Myocyte (in vitro differentiated cells): ENCODE results near the gene APBB1. TPM values are rescaled to one million over a fixed set of nuclear protein-coding genes. Genes with fewer than 3 reads are reported as not detected.
"Not testable (repeated sequence)": the region's sequence is repeated elsewhere in the genome, so short reads cannot be mapped to it uniquely, and the experiment has no call there.

Experiments used
- DNase-seq: peaks from one replicate; pipeline ENCODE4 v3.0.0-alpha.2; 2012; ENCODE audit warnings: low read depth
- total RNA-seq: library from RNA; depleted of rRNA; stranded (reverse); fragments of >200 nt; gene quantifications from 2 replicates; pipeline ENCODE4 v1.2.3, GENCODE V29; 2014

Gene APBB1
- total RNA-seq, 1 donor from 2014 or later: 16.4 TPM

DNA sequence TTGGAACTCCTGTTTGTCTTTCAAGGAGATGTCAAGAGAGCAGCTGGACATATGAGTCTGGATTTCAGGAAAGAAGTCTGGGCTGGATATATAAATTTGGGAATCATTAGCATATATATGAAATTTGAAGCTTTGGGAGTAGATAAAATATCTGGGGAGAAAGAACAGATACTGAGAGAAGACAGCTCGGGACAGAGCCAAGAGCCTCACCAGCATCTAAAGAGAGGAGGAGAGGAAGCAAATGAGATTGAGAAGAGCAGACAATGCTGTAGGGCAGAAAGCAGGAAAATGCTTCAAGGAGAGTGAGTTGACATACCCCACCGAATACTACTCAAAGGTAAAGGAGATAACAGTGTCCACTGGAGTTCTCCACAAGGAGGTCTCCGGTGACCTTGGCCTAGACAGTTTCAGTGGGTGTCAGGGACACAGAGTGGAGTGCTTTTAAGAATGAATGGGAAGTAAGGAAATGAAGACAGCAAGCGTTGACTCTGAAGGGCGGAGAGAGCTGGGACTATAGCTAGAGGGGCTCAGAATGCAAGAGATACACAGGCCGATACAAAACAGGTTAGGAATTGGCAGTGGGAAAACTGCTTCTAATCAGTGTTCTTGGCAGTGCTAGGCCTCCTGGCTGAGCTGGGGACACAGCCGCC is 862 bp downstream of the APBB1 start:
- DNase-seq: no peak

DNA sequence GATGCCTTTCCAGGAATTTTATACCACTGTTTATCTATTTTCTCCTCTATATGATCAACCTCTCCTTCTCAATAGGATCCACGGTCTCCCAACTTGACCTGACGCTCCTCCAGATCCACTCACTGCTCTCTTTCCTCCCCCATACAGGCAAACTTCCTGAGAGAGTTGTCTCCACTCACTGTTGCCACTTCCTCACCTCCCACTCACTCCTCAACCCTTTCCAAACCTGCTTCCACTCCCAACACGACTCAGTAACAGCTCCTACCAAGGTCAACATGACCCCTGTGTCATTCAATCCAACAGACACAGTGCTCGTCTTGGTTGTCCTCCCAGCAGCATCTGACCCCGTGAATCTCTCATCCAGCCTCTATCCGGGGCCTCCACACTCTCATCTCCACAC is 3.1 kb downstream of the APBB1 start:
- no peak for DNase-seq

DNA sequence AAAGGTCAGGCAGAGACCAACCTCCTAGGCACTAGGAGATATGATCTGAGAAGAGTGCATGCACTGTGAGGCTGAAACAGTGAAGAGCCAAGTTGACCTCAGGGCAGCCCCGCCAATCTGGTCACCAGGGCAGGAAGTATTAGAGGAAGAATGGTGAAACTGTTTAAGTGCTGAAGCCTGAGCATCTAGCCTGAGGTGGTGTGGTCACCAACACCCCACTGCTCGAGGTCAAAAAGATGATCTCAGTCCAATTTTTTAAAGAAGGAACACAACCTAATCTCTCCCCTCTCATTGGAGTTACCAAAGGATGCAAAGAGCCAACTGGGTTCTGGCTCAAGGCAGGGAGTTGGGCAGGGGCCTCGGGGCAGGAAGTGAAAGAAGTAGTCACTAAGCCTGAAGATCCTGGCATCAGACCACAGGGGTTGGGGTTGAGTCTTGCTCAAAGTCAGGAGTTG is 4.0 kb downstream of the APBB1 start:
- DNase-seq: no peak

DNA sequence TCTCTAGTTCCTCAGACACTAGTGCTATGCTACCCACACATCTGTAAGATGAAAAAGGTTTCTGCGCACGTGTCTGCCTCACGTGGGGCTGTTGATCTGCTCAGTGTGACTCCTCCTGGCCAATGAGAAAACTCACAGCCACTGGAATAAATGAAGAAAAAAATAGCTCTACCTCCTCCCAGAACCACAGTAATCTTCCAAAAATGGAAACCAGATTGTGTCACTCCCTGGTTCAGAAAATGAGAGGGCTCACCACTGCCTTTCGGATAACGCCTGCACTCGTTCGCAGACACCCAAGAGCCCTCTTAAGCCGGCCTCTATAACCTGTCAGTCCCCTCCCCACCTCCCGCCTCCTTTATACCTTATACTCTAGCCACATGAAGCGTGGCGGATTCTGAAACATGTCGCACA is 5.1 kb downstream of the APBB1 start:
- DNase-seq: no peak

DNA sequence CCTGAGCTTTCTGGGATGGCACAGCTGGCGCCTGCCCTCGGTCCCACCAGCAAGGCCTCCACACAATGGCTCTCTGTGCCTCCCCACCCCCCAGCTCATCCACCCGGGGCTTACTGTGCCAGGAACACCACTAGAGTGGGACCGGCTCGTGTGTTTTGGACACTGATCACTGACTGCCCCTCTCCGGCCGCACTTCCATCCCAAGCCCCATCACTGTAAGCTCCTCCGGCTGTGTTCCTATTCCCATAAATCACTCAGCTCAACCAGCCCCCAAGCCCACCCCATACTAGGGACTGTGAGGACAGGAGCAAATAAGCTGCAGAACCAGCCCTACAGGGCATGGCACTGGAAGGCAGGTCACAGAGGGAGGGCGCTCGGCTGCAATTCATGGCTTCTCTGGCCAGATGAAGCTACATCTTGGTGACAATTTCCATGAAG is 7.3 kb downstream of the APBB1 start:
- DNase-seq: no peak

DNA sequence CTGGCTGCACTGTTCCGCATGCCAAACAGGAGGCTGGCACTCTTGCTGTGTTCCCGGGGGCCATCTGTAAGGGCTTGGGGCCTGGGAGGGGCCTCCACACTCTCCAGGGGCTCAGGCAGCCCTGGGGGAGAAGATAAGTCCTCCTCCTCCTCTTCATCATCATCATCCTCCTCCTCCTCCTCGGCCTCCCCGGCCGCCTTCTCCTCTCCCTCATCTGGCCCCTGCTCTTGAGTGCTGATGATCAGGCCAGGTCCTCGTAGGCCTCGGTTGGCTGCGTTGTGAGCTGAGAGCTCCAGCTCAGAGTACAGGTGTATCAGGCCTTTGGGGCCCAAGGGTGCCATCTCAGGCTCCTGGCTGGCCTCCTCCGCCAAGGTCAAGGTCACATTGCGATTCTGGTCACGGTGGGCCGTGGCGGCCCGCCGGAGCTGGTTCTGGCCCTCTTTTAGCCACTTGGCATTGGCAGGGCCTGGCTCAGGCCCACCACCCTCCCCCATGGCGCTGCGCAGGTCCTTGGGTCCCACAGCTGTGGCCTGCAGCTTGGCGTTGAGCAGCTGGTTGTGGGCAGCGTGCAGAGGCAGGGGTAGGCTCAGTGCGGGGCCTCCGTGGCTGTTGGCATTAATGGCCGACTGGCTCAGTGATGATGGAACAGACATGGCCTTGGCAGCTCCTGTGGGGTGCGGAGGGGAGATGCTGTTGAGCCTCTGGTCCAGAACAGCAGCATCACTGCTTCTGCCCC is 8.0 kb downstream of the APBB1 start:
- no peak for DNase-seq

DNA sequence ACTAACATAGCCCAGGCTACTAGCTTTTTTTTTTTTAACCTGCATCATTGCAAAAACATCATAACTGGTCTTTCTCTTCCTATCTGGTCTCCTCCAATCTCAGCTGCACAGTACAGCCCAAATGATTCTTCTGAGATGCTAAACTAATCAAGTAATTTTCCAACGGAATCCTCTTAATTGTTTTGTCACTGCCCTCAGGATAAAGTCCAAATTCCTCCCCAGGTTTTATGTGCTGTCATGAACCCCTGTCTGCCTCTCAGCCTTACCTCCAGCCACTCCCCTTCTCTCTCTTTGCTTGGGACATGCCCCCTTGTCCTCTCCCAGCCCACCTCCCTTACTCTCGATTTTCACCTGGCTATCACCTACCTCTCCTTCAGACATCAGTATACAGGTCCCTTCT is 12.5 kb downstream of the APBB1 start:
- no peak for DNase-seq

DNA sequence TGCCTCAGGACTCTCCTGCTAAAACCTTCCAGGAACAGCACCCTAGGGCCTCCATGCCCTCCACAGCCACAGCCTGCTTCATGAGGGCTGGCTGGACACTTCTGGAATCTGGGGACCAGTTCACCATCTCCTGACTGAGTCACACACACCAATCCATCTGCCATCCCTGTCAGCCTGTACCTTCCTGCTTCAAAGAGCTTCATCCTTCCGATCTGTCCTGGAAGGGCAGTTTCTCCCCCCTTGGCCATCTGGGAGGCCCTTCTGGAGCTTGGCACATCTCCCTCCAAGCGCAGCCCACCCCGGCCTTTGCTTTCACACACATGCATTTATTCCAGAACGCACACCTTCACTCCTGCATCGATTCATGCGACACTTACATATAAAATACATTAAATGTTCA is 13.0 kb downstream of the APBB1 start:
- DNase-seq: no peak

DNA sequence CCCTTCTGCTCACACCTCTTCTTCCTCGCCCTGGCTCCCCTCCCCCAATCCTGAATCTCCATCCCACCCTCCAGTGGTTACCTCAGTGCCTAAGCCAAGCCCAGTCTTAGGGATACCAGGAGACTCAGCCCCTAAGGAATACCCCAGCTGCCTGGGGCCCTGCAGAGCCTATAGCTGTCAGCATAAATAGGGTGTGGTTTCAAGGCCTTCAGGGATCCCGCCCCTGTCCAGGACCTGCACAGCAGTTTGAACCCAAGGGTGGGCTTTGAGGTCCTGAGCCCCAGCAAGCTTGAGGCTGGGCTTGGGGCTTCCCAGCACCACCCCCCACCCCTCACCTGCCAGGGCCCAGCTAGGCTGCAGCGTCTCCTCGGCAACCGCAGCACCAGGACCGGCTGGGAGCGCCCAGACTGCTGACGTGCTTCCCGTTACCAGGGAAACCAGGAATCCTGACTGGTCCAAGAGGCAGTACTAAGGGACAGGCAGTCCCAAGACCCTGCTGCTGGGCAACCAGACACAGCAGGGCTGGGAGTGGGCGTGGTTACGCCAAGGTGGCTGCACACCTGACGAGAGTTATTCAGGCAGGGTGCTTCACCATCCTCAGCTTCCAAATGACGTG is 13.7 kb downstream of the APBB1 start:
- no peak for DNase-seq

DNA sequence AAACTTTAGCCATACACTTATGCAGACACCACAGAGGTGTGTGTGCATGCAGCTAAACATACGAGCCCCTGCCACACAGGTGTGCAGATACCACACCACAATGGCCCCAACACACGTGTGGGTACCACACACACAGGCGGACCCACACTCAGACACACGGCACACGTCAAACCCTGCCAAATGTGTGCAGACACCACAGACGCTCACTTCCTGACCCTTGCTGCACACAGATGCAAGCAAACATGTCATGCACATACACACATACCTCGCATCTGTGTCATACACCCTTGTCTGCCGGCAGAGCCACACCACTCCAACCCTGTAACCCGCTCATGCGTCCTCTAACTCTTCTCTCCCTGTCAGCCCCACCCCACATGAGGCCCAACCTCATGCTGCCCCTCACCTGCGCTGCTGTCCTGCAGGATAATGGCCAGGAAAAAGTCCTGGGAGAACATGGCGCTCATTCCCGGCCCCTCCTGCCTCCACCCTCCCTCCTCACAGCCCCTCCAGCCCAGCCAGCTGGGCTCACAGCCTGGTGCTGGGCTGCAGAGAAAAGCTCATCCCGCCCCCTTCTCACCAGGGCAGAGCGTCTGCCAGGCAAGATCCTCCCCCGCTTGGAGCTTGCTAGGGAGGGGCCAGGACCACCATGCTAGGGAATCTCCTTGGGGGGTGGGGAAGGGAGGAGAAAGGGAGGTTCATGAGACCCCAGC is 14.4 kb downstream of the APBB1 start:
- no peak for DNase-seq

DNA sequence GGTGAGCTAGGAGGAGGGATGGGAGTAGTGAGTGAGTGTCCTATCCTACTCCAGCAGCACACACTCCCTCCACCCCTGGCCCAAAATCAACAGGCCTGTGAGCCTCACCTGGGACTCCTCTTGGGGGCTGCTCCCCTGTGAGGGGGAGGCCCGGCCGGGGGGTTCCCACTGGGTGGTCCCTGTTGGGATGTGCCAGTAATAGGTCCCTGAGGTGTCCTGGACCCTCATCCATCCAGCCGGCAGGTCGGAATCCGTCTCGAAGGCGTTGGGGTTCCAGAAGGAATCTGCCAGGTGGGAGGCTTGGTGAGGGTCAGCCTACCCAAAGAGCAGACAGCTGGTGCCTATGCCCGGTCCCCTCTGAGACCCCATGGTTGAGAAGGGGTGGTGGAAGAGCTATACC is 15.4 kb downstream of the APBB1 start:
- DNase-seq: no peak

DNA sequence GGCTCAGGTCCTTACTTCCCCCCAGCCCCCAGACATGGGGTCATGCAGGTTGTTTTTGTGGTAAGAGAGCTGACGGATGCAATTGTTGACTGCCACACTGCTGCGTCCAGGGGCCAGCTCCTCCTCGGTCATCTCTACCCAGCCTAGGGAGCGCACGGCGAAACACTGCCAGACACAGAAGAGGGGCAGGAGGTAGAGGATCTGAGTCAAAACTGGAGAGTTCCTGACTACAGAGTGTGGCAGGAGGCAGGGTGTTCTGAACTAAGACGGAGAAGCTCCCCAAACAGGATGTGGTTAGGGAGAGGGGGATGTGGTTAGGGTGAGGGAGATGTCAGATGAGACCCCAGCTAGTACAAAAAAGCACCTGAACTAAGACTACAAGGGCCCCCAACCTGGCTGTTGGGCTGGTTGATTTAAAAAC is 16.3 kb downstream of the APBB1 start:
- DNase-seq: no peak

DNA sequence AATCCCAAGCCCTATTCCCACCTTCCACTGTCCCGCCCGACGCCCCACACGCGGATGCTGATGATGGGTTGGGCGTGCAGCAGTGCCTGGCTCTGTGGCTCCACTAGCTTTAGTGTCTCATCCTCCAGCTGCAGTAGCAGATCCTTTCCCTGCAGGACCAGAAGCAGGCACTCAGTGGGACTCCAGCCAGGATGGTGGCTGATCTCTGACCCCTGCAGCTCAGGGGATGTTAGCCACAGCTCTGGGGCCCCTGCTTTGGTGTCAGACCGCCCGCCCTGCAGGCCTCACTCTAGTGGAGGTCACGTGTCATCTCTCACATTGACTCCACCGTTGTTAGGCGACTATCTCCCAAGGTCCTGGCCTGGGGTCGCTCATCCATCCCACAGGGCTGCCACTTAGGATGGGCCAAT is 16.8 kb downstream of the APBB1 start:
- DNase-seq: no peak

DNA sequence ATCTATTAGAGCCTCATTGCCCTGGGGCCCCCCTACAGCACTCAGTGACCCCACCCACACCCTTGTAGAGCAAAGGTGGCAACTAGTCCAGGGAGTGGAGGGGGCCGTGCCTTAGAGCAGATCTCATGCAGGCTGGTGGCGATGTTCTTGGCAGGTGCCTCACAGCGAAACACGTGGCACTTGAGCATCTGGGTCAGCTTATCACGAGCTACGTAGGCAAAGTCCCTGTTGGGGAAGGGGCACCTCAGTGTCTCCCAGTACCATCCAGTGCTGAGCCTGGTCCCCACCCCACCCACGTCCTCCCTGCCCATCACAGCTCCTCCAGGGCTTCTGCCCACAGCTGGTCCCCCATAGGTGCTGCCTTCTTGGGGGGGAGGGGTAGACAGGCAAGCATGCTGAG is 17.4 kb downstream of the APBB1 start:
- DNase-seq: no peak

DNA sequence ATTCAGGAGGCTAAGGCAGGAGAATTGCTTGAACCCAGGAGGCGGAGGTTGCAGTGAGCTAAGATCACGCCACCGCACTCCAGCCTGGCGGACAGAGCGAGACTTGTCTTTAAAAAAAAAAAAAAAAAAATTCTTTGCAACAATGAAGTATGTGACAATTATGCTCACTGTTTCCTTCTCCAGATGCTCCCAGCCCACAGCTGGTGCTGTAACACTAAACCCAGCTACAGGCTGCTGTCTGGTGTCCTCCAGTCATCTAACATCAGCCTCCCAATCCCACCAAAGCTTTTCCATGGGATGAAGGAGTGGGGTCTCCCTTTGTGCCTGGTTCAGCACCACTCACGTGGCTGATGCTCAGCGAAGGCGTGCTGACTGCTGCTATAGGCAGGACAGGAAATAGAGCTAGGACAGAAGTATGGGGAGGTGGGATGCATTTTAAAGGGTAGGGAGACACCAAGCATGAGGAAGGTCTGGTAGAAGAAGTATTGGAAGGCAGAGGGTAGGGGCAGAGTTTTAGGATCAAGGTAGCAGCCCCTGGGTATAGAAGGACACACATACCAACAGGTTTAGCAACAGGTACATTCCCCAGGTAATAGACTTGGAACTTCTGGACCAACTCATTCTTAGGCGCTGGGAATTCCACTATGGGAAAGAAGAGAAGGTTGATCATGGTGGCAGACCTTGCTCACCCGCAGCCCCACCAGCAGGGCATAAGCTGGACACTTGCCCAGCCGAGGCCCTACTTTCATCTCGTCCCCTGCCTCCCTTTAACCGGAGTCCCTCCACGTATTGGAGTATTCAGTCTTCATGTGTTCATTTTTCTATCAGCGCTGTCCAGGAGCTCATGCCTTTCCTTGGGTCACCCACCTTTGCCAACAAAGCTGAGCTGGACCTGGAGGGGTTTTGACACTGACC is 18.2 kb downstream of the APBB1 start:
- no peak for DNase-seq

DNA sequence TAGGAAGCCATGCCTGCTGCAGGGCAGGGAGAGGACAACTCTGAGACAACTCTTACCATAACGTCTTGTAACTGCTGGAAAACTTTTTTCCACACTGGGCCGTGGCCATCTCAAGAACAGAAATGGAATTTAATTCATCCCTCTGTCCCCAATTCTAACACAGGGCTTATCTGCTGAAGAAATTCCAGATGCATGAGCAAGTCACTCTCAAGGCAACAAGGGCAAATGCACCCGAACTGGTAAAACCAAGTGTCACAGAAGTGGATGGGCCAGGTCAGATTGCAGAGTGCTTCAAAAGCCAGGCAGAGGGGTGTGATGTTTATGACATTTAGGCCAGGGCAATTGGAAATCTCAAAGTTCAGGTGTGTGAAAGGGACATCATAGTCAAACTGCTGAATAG is 21.3 kb downstream of the APBB1 start:
- DNase-seq: no peak

DNA sequence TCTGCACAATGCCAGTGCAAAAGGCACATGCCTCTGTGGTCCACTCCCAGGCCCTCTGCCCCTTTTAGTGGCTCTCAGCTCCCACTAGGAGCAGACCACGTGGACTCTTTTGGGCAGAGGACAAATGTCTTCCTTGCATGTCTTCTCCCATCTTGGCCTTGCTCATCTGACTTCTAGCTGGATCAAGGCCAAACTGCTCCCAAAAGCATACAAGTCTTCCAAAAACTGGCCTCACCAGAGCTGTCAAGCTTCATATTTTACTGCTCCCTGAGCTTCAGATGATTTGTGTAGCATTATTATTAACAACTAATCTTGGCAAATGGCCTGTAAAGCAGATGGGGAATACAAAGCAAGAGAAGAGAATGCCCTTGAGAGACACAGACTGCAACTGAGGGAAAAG is 21.7 kb downstream of the APBB1 start:
- no peak for DNase-seq

DNA sequence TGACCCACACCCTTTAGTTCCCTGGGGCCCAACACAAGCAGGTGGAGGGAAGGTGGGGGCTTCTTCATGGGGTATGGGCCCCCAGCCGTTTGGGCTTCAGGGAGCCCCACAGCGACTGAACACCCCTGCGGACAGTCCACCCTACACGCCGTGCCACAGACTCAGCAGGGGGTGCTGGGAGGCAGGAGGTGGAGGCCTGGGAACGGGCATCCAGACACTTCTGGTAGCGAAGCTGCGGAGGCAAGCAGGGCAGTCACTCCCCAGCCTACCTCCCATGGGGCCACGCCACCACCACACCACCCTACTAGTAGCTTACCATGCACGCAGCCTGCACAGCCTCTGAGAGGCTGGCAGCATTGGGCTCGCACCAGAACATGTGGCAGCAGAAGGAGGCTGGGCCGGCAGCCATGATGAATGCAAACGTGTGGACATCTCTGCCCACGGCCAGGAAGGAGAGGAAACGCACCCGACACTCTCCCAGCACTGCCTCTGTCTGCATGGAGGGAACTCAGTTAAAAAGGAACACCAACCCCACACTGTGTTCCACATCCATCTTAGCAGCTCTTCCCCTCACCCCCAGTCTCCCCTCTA is 23.3 kb downstream of the APBB1 start:
- DNase-seq: no peak

DNA sequence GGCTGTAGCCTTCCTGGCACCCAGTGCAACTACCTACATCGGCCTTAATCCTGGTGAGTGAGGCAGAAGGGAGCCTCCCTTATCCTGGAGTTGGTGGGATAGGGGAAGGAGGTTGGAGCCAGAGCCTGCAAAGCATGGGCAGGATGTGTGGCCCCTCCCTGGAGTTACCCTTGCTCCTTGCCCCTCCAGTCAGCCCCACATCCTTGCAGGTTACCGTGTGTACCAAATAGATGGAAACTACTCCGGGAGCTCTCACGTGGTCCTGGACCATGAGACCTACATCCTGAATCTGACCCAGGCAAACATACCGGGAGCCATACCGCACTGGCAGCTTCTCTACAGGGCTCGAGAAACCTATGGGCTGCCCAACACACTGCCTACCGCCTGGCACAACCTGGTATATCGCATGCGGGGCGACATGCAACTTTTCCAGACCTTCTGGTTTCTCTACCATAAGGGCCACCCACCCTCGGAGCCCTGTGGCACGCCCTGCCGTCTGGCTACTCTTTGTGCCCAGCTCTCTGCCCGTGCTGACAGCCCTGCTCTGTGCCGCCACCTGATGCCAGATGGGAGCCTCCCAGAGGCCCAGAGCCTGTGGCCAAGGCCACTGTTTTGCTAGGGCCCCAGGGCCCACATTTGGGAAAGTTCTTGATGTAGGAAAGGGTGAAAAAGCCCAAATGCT is 24.8 kb downstream of the APBB1 start:
- DNase-seq: no peak

DNA sequence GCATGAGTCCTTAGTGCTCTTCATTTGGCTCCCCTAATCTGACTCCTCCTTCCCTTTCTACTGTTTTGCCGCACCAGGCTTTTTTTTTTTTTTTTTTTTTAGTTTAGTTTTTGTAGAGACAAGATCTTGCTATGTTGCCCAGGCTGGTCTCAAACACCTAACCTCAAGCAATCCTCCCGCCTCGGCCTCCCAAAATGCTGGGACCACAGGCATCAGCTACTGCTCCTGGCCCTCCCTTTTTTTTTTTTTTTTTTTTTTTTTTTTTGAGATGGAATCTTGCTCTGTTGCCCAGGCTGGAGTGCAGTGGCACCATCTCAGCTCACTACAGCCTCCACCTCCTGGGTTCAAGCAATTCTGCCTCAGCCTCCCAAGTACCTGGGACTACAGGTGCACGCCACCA is 26.6 kb downstream of the APBB1 start:
- not testable (repeated sequence) for DNase-seq
